PC-3 (cell line): ENCODE results near the gene ENTHD1. TPM values are rescaled to one million over a fixed set of nuclear protein-coding genes. Genes with fewer than 3 reads are reported as not detected.

Experiments
- ATAC-seq: fragments of 200-7000 bp; cut with Tn5 transposase; 2 replicates; pipeline ENCODE4 v1.9.1; 2020; ENCODE audit warnings: mild to moderate bottlenecking, moderate library complexity
- BruUV-seq: library from RNA; stranded (reverse); fragments of 400-500 nt; replicated peaks from 2 replicates; lab custom pipeline; 2021; lab: Mats Ljungman, UMichigan
- CTCF ChIA-PET: fragments of 300-600 bp; sonication (Branson Sonifier 250); formaldehyde crosslinking; loops from one replicate; lab custom pipeline; 2022; ENCODE audit warnings: antibody characterized with exemption; lab: Charles Lee
- POLR2A ChIA-PET: fragments of 300-600 bp; sonication (Branson Sonifier 250); formaldehyde crosslinking; loops from one replicate; lab custom pipeline; 2022; ENCODE audit warnings: antibody characterized with exemption; ENCODE audit not compliant: unreplicated experiment; lab: Charles Lee
- DNase-seq: peaks from one replicate; pipeline ENCODE4 v3.0.0-alpha.2; 2015
- H2AFZ ChIP-seq: fragments of 300-600 bp; sonication (generic); 2 replicates; pipeline ENCODE4 v1.6.0; 2016; ENCODE audit warnings: antibody characterized with exemption, low read length
- H3F3A ChIP-seq: fragments of 300-600 bp; sonication (generic); one replicate; pipeline ENCODE4 v1.6.0; 2017; ENCODE audit warnings: antibody characterized with exemption, low read length, control low read depth, mild to moderate bottlenecking; ENCODE audit not compliant: unreplicated experiment
- H3K27ac ChIP-seq: fragments of 300-600 bp; sonication (generic); 2 replicates; pipeline ENCODE4 v1.5.1; 2016; ENCODE audit warnings: mild to moderate bottlenecking, low read length
- H3K27me3 ChIP-seq: fragments of 300-600 bp; sonication (generic); 2 replicates; pipeline ENCODE4 v1.6.1; 2016; ENCODE audit warnings: low read length, mixed read lengths
- H3K36me3 ChIP-seq: fragments of 300-600 bp; sonication (generic); 2 replicates; pipeline ENCODE4 v1.6.1; 2016; ENCODE audit warnings: low read depth, mixed run types, low read length, mixed read lengths
- H3K4me1 ChIP-seq: fragments of 300-600 bp; sonication (generic); 2 replicates; pipeline ENCODE4 v1.5.1; 2016; ENCODE audit warnings: low read length; ENCODE audit not compliant: insufficient read depth
- H3K4me2 ChIP-seq: fragments of 300-600 bp; sonication (generic); 2 replicates; pipeline ENCODE4 v1.6.0; 2016; ENCODE audit warnings: low read length
- H3K4me3 ChIP-seq: fragments of 300-600 bp; sonication (generic); 2 replicates; pipeline ENCODE4 v1.5.1; 2016; ENCODE audit warnings: mild to moderate bottlenecking, low read length, mixed read lengths
- H3K79me2 ChIP-seq: fragments of 300-600 bp; sonication (generic); 2 replicates; pipeline ENCODE4 v1.6.1; 2017; ENCODE audit warnings: low read length, mixed read lengths
- H3K9ac ChIP-seq: fragments of 300-600 bp; sonication (generic); 2 replicates; pipeline ENCODE4 v1.6.0; 2016; ENCODE audit warnings: mild to moderate bottlenecking, low read length
- H3K9me2 ChIP-seq: fragments of 300-600 bp; sonication (generic); replicated peaks from 2 replicates; pipeline ENCODE4 v1.6.1; 2016; ENCODE audit warnings: mixed run types, low read length, mixed read lengths
- H3K9me3 ChIP-seq: fragments of 300-600 bp; sonication (generic); 2 replicates; pipeline ENCODE4 v1.6.1; 2016; ENCODE audit warnings: low read length, mixed read lengths
- H4K20me1 ChIP-seq: fragments of 300-600 bp; sonication (generic); 2 replicates; pipeline ENCODE4 v1.6.1; 2016; ENCODE audit warnings: low read length, mixed read lengths
- CTCF ChIP-seq: fragments of 300-600 bp; sonication (generic); conservative IDR thresholded peaks from 2 replicates; pipeline ENCODE4 v1.5.1; 2017; ENCODE audit warnings: antibody characterized with exemption, low read depth, mild to moderate bottlenecking, low read length
- EZH2 ChIP-seq: fragments of 300-600 bp; sonication (generic); IDR thresholded peaks from one replicate; pipeline ENCODE4 v1.6.1; 2017; ENCODE audit warnings: antibody characterized with exemption, mild to moderate bottlenecking, low read length; ENCODE audit not compliant: unreplicated experiment
- EZH2phosphoT487 ChIP-seq: fragments of 300-600 bp; sonication (generic); IDR thresholded peaks from 2 replicates; pipeline ENCODE4 v1.6.1; 2018; ENCODE audit warnings: mild to moderate bottlenecking, antibody characterized with exemption, low read length, borderline replicate concordance
- intact Hi-C: fragments of 100-400 bp; cut with micrococcal nuclease; formaldehyde crosslinking; loops from 2 replicates; pipeline ENCODE4 v1.9.0; 2023
- total RNA-seq: library from RNA; depleted of rRNA; stranded (reverse); fragments of >200 nt; gene quantifications from 2 replicates; pipeline ENCODE4 v1.2.3, GENCODE V29; 2014

The ENTHD1 gene
- total RNA-seq, 1 experiment from 2014 or later = not detected

- peaks cover 45% of the 10 kb centered on the region for H3K27me3 ChIP-seq
- POLR2A ChIA-PET = no interaction called here
- CTCF ChIA-PET = no interaction called here
These were observed 53.5 kb downstream of the ENTHD1 start for GRCh38 chr22:39839917-39840510.

GRCh38 chr22:39839204-39839603 lies 54.4 kb downstream of the ENTHD1 start:
- DNase-seq (no peak), ATAC-seq (no peak)
- Histone ChIP-seq H3K4me2 (no peak overlapping the region), H3F3A (no peaks in the 10 kb centered on the region), H3K9me2 (no peaks in the 10 kb centered on the region), H3K4me3 (no peak overlapping the region), H2AFZ (no peak overlapping the region), H3K27me3 (peaks cover 45% of the 10 kb centered on the region), H3K79me2 (no peaks in the 10 kb centered on the region), H4K20me1 (no peaks in the 10 kb centered on the region), H3K36me3 (no peaks in the 10 kb centered on the region), H3K9ac (no peak overlapping the region), H3K27ac (no peak overlapping the region), H3K9me3 (no peaks in the 10 kb centered on the region), H3K4me1 (no peaks in the 10 kb centered on the region)
- intact Hi-C loops = no loop called here
- CTCF ChIA-PET = no interaction called here
- no peak for TF ChIP-seq EZH2
- no peak for TF ChIP-seq EZH2phosphoT487
- TF ChIP-seq CTCF = no peak
- POLR2A ChIA-PET = no interaction called here
- no TSS peak for BruUV-seq

More at GRCh38 chr22:39839917-39840510, 53.5 kb downstream of the ENTHD1 start:
- BruUV-seq = no TSS peak
- no peak for DNase-seq
- no peaks in the 10 kb centered on the region for H3K9me2 ChIP-seq
- H2AFZ ChIP-seq = no peak overlapping the region
- ATAC-seq = no peak
- no peaks in the 10 kb centered on the region for H3K4me1 ChIP-seq
- H3K9ac ChIP-seq = no peak overlapping the region
- no peaks in the 10 kb centered on the region for H3K9me3 ChIP-seq
- no peaks in the 10 kb centered on the region for H4K20me1 ChIP-seq
- TF ChIP-seq EZH2phosphoT487 = no peak
- no peaks in the 10 kb centered on the region for H3K79me2 ChIP-seq
- H3K4me3 ChIP-seq = no peak overlapping the region
- no peak overlapping the region for H3K4me2 ChIP-seq
- no peak overlapping the region for H3K27ac ChIP-seq
- no peaks in the 10 kb centered on the region for H3F3A ChIP-seq
- intact Hi-C loops = no loop called here
- H3K36me3 ChIP-seq = no peaks in the 10 kb centered on the region

GRCh38 chr22:39833610-39834009 lies 60.0 kb downstream of the ENTHD1 start:
- Histone ChIP-seq H3K27ac (no peak overlapping the region), H3K9ac (no peak overlapping the region), H4K20me1 (no peaks in the 10 kb centered on the region), H3K79me2 (no peaks in the 10 kb centered on the region), H3K4me2 (no peak overlapping the region), H3K9me2 (no peaks in the 10 kb centered on the region), H3K9me3 (no peaks in the 10 kb centered on the region), H3K27me3 (peaks cover 69% of the 10 kb centered on the region), H3F3A (no peaks in the 10 kb centered on the region), H3K4me1 (no peaks in the 10 kb centered on the region), H2AFZ (no peak overlapping the region), H3K36me3 (no peaks in the 10 kb centered on the region), H3K4me3 (no peak overlapping the region)
- intact Hi-C loops = no loop called here
- no TSS peak for BruUV-seq
- CTCF ChIA-PET = no interaction called here
- DNase-seq (no peak), ATAC-seq (no peak)
- TF ChIP-seq EZH2phosphoT487 (no peak), EZH2 (no peak), CTCF (no peak)
- POLR2A ChIA-PET = interaction anchor here (1.0 kb wide), 1 partner anchor 437 kb away, joined by 3 read pairs; no protein-coding TSS in a partner anchor
